DMS153 (cell line): ENCODE measurements around the gene TAOK3.
"Not testable (repeated sequence)": the region's sequence is repeated elsewhere in the genome, so short reads cannot be mapped to it uniquely, and the experiment has no call there.

Experiments
- DNase-seq: peaks from one replicate; lab custom pipeline; 2025; lab: John Stamatoyannopoulos, UW

Gene TAOK3

GRCh38 chr12:118337194-118337838, 35.4 kb downstream of the TAOK3 start:
- no peak for DNase-seq

DNA sequence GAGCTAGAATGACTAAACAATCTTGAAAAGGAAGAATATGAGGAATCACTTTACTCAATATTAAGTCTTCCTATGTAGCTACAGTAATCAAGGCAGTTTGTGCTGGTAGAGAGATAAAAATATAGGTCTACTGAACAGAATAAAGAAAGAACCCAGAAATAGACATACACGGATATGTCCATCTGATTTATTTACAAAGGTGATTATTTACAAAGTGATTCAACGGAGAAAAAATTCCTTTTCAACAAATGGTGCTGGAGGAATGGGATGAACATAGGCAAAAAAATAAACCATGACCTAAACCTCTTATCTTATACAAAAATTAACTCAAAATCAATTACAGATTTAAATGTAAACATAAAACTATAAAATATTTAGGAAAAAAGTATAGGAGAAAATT, 36.6 kb downstream of the TAOK3 start:
- DNase-seq, result no peak

- DNase-seq, result no peak
These were observed 37.7 kb downstream of the TAOK3 start for GRCh38 chr12:118334939-118335567.

- DNase-seq, result no peak
These were observed 38.5 kb downstream of the TAOK3 start for GRCh38 chr12:118334241-118334640.

GRCh38 chr12:118332511-118332910, 40.2 kb downstream of the TAOK3 start:
- no peak for DNase-seq

- DNase-seq, result no peak
These were observed 42.2 kb downstream of the TAOK3 start for GRCh38 chr12:118330421-118331018.

DNA sequence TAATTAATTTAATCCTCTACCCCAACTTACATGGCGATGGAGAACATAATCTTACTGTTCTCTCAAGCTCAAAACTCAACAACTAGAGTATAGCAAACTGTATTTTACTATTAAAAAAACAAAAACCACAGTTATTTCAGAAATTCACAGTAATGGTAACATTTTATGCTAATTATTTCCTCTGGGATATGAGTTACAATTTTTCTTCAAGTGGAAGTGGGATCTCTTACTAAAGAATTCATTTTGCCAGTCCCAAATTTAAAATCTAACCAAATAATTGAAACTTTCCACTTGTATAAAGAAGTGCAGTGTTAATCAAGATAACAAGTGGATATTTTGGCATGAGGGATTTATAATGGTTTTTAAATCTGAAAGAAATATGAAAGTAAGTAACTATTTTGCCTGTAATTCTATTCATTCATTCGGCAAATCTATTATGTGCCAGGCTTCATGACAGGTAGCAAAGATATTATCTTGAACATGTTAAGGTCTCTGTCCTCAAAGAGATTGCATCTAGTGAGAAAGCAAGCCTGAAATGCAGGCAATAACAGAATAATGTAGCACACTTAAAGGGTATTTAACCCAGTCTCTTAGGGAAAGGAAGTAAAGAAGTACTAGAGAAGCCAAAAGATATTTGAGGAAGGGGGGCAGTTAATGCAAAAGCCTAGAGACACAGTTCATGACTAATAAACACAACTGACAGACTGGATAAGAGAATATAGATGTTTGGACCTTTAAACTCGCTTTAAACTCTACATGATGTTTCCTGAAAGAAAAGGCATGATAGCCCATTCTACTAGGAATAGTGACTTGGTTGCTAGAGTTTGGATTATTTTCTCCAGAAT, 44.0 kb downstream of the TAOK3 start:
- no peak for DNase-seq

DNA sequence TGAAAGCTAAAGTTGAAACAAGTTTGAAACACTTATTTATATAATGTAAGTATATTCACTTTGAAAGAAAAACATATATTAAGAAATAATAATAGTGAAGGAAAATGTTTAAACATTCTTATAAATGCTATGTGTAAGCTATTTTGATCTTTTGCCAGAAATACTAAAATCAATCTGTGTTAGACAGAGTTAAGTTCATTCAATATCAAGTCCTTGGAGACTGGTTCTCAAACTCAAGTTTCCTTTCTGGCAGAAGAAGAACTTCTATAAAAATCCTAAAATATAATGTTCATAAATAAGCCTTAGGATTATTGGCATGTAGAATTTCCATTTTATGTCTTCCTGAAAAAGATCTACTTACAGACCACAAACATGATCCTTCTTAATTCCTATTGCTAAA, 45.3 kb downstream of the TAOK3 start:
- no peak for DNase-seq

DNA sequence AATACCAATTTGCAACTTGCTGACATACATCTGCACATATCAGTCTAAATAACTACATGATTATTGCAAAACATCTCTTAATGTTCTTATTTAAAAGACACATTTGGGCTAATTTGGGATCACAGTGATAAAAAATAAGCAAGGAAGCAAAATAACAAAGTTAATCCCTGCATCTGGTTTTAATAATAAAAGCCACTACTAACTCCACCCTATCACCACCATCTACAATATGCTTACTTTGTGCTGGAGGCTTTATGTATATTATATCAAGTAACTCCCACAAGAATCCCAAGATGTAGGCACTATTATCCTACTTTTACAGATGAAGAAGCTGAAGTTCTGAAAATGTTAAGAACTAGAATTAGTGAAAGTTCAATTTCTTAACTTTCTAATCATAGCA, 45.7 kb downstream of the TAOK3 start:
- no peak for DNase-seq

DNA sequence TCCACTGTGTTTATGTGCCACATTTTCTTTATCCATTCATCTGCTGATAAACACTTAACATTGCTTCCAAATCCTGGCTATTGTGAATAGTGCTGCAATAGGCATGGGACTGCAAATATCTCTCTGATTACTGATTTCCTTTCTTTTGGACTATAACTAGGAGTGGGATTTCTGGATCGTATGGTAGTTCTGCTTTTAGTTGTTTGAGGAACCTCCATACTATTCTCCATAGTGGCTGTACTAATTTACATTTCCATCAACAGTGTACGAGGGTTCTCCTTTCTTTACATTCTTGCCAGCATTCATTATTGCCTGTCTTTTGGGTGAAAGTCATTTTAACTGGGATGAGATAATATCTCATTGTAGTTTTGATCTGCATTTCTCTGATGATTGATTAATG, 47.6 kb downstream of the TAOK3 start:
- no peak for DNase-seq

GRCh38 chr12:118319627-118320026, 53.1 kb downstream of the TAOK3 start:
- DNase-seq, result no peak

GRCh38 chr12:118318744-118319143, 54.0 kb downstream of the TAOK3 start:
- DNase-seq, result no peak

DNA sequence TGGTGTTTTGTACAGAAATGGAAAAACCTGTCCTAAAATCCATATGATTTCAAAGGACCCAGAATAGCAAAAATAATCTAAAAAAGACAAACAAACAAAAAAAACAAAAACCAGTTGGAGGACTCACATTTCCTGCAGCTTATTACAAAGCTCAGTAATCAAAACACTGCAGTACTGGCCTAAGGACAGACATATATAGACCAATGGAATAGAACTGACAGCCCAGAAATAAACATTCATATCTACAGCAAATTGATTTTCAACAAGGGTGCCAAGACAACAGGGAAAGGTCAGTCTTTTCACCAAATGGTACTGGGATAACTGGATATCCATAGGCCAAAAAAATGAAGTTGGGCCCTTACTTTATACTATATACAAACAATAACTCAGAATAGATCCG, 55.0 kb downstream of the TAOK3 start:
- DNase-seq, result no peak

DNA sequence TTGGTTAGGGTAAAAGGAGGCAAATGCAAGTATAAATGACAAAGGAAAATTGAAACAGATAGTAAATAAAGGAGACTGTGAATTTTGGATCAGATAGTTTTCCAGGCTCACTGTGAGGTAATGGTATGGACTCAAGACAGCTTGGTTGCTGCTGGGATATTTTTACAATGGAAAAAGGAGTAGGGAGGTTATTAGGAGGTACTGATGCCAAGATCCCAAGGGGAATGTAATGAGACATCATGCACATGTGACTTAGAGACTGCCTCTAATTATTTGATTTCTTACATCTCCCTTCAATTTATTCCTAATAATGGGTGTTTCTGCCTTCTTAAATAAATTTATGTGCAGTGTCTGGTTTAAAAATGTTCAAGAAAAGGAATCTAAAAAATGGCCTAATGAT, 56.9 kb downstream of the TAOK3 start:
- DNase-seq, result no peak

GRCh38 chr12:118312578-118312977, 60.1 kb downstream of the TAOK3 start:
- DNase-seq, result no peak

DNA sequence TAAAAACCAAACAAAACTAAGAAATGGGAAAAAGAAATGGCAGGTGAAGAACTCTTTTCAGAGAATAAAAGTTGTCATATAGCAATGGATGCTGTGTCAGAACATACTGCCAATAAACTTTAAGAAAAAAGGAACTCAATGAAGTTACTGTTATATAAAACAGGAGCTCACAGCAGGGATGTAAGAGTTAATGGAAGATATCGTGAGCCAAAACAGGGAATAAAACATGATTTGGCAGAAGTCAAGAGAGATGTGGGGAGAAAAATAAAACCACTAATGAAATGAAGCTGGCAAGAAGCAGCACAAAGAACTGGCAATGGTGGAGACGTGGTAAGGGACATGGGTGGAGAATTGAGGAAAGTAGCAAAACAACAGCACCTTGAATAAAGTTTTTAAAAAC, 61.0 kb downstream of the TAOK3 start:
- DNase-seq, result no peak

DNA sequence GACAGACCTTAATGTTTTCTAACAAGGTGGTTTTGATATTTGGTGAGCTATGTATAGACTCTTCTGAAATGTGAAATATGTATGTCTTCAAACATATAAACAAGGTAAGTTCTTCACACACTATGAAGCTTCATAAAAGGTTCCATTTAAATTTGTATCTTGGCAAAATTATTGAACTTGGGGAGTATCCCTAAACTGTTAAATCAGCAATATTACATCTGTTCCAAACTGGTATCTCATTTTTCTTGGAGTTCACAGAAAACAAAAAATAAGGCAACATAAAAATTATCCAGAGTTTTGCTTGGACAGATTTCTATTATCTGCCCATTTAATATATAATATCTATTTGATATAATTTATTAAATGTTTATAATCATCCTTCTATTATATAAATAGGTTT, 62.4 kb downstream of the TAOK3 start:
- no peak for DNase-seq

- DNase-seq, result not testable (repeated sequence)
These were observed 64.7 kb downstream of the TAOK3 start for GRCh38 chr12:118308006-118308405.

GRCh38 chr12:118307069-118307954, 65.4 kb downstream of the TAOK3 start:
- DNase-seq, result no peak

GRCh38 chr12:118304093-118304492, 68.6 kb downstream of the TAOK3 start:
- no peak for DNase-seq

GRCh38 chr12:118302053-118302452, 70.7 kb downstream of the TAOK3 start:
- DNase-seq, result no peak
